Heart right ventricle (tissue), 16 donors: Measurements from ENCODE around the gene NACC1. TPM values are rescaled to one million over a fixed set of nuclear protein-coding genes. Genes with fewer than 3 reads are reported as not detected.
"Not testable (repeated sequence)": the region's sequence is repeated elsewhere in the genome, so short reads cannot be mapped to it uniquely, and the experiment has no call there.

Experiments used
- ATAC-seq, 8 donors: fragments of 200-7000 bp; cut with Tn5 transposase; one replicate each; pipeline ENCODE4 v1.9.1; 2020; ENCODE audit warnings: mild to moderate bottlenecking in 8 of 8, moderate library complexity in 8 of 8, moderate number of reproducible peaks in 1 of 8
- DNase-seq, 2 donors: peaks; one replicate each; pipeline ENCODE4 v3.0.0-alpha.2; 2020
- H3K27ac ChIP-seq, 10 donors: fragments of 200-600 bp; sonication (generic) in 2 of 10; one replicate each; pipeline versions ENCODE4 v1.5.0 to v1.8.0; 2020 to 2022; ENCODE audit warnings: mild to moderate bottlenecking in 3 of 10
- H3K27me3 ChIP-seq, 7 donors: fragments of 200-600 bp; one replicate each; pipeline ENCODE4 v1.8.0; 2021 to 2022; ENCODE audit warnings: mild to moderate bottlenecking in 2 of 7
- H3K36me3 ChIP-seq, 9 donors: fragments of 200-600 bp; sonication (generic) in 1 of 9; one replicate each; pipeline versions ENCODE4 v1.5.0 to v1.8.0; 2020 to 2022; ENCODE audit warnings: mild to moderate bottlenecking in 2 of 9
- H3K4me1 ChIP-seq, 9 donors: fragments of 200-600 bp; sonication (generic) in 1 of 9; one replicate each; pipeline versions ENCODE4 v1.5.0 to v1.8.0; 2020 to 2022; ENCODE audit warnings: mild to moderate bottlenecking in 4 of 9
- H3K4me3 ChIP-seq, 10 donors: fragments of 200-600 bp; sonication (generic) in 2 of 10; one replicate each; pipeline versions ENCODE4 v1.5.0 to v1.8.0; 2020 to 2022; ENCODE audit warnings: mild to moderate bottlenecking in 7 of 10, moderate library complexity in 2 of 10
- H3K9me3 ChIP-seq, 11 donors: fragments of 200-600 bp in 10 of 11; sonication (generic) in 2 of 11; one replicate each; pipeline versions ENCODE4 v1.5.0 to v1.8.0; 2013 to 2022; ENCODE audit warnings: mild to moderate bottlenecking in 2 of 11, control low read depth in 1 of 11, moderate library complexity in 1 of 11
- WGBS, 2 donors: extraction: QIAGEN DNeasy Blood & Tissue Kit; methylation state at CpG; one replicate each; pipeline ENCODE4 v1.1.7; 2013; ENCODE audit warnings: inconsistent platforms in 1 of 2; 5-methylcytosine and 5-hydroxymethylcytosine counted together
- intact Hi-C, 10 donors: fragments of 100-400 bp; cut with DNase I; formaldehyde crosslinking; loops; one replicate each; pipeline versions ENCODE4 v1.11.1 to v1.14.2; 2022
- polyA plus RNA-seq, 2 donors: library from polyadenylated mRNA; stranded (reverse); fragments of 200-250 nt; gene quantifications; one replicate each; pipeline ENCODE4 v1.2.3, GENCODE V29; 2013
- total RNA-seq, 10 donors: library from RNA; stranded (reverse); fragmentation: NEBNext Ultra II Directional in 3 of 10; extraction: Animal tissue kit (Norgen Biotek cat#: 25700) in 3 of 10; gene quantifications; one replicate each; pipeline versions ENCODE4 v1.2.1 to v1.2.4, GENCODE V29; 2021 to 2023
- TF ChIP-seq, protein P1 (sequence below), 9 donors: fragments of 200-600 bp; sonication (generic) in 2 of 9; IDR thresholded peaks; one replicate each; pipeline versions ENCODE4 v1.5.0 to v1.8.0; 2021 to 2022; ENCODE audit warnings: antibody characterized with exemption in 9 of 9, mild to moderate bottlenecking in 5 of 9, moderate library complexity in 1 of 9
- donor health status: Arrhythmogenic right ventricular cardiomyopathy.
- donor health status: ischemic (EF 13 %, LVEDD 7.1; RV severe dilation, severe dysfunction).
- donor health status: healthy with polysubstance abuse.
- donor health status: DM: no; HTN: yes; CAD: no.
- donor health status: DM: no; HTN: no; CAD: no.
- donor health status: ischemic (EF 25% LVEDD 6.9; RV normal size, moderate dysfunction).
- donor health status: ischemic (EF 25% LVEDD 5.7; RV mildly dilated, moderate dysfunction).
- donor health status: healthy.
- donor health status: DM: yes; HTN: yes; CAD: no.
- donor health status: Ischemic cardiomyopathy.
- donor health status: ischemic (EF 35%, LVEDD 5.7; RV mildly dilated, moderate dysfunction).
- donor health status: nonischemic (EF 11% LVEDD 7.7; RV severe dilation, severe dysfunction).
- donor health status: DM: yes; HTN: yes; CAD: no.
- donor health status: PGD.
- donor health status: ischemic (EF 29% LVEDD 5.4; RV normal size, mild dysfunction).
- donor health status: nonischemic (EF 23%, LVEDD 6.1; RV moderate dilation, normal function).

NACC1 gene
- total and polyA plus RNA-seq, 12 donors = 23.9 to 58.0 (median 33.0) TPM

- TF ChIP-seq, protein P1, sequence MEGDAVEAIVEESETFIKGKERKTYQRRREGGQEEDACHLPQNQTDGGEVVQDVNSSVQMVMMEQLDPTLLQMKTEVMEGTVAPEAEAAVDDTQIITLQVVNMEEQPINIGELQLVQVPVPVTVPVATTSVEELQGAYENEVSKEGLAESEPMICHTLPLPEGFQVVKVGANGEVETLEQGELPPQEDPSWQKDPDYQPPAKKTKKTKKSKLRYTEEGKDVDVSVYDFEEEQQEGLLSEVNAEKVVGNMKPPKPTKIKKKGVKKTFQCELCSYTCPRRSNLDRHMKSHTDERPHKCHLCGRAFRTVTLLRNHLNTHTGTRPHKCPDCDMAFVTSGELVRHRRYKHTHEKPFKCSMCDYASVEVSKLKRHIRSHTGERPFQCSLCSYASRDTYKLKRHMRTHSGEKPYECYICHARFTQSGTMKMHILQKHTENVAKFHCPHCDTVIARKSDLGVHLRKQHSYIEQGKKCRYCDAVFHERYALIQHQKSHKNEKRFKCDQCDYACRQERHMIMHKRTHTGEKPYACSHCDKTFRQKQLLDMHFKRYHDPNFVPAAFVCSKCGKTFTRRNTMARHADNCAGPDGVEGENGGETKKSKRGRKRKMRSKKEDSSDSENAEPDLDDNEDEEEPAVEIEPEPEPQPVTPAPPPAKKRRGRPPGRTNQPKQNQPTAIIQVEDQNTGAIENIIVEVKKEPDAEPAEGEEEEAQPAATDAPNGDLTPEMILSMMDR (IDR thresholded peaks at IDR 0.05) = no peak
- Histone ChIP-seq H3K27me3 (no peaks in the 10 kb centered on the region), H3K9me3 (no peaks in the 10 kb centered on the region), H3K36me3 (peaks cover 5 to 44% (median 11%) of the 10 kb centered on the region in 9 donors), H3K4me1 (peaks cover 0 to 37% (median 15%) of the 10 kb centered on the region in 9 donors), H3K27ac (peak overlapping the region in 1 of 10 donors; percentile 100), H3K4me3 (no peak overlapping the region)
- WGBS, 2 donors = 69 to 77% methylated on average over 16 of the region's 16 CpGs
- ATAC-seq = no peak
- intact Hi-C loops = no loop called here
- DNase-seq = no peak
Measured at GRCh38 chr19:13146763-13147563, 28.9 kb downstream of the NACC1 start.

- peaks cover 0 to 26% (median 17%) of the 10 kb centered on the region in 9 donors for H3K4me1 ChIP-seq
- DNase-seq, H3K27me3 ChIP-seq, ATAC-seq, H3K9me3 ChIP-seq, intact Hi-C loops: not testable (repeated sequence)
- H3K27ac ChIP-seq = peak overlapping the region in 9 of 10 donors; percentile 91 to 100 (median 98)
- 41 to 50% methylated on average over 17 of the region's 17 CpGs for WGBS, 2 donors
- peak overlapping the region; percentile 64 to 100 (median 92) for H3K4me3 ChIP-seq
- peaks cover 3 to 32% (median 12%) of the 10 kb centered on the region in 9 donors for H3K36me3 ChIP-seq
Measured at GRCh38 chr19:13149173-13149627, 31.1 kb downstream of the NACC1 start.

DNA sequence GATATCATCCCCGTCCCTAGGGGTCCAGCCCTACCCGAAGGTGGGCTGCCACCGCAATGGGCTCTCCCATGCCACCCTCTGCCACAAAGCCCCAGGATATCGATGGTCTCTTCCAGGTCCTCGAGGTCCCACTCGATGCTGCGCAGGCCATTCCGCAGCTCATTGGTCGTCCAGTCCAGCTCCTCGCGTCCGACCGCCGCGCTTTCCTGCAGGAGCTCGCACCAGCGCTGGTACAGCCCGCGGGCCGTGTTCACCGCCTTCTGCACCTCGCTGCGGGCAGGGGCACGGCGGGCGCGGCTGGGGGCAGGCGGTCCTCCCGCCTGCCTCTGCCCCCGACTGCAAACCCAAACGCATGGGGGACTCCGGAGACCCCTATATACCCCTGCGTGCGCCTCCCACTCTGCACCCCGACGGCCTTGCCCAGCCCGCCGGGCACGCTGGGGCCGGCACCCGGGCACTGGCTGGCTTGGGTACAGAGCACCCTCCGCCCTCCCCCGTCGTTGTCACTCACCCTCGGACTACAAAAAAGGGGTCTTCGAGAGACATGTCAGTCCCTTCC is 31.6 kb downstream of the NACC1 start:
- TF ChIP-seq, protein P1 (IDR thresholded peaks at IDR 0.05) = no peak
- Histone ChIP-seq H3K36me3 (peaks cover 0 to 29% (median 6%) of the 10 kb centered on the region in 9 donors), H3K27ac (peak overlapping the region; percentile 91 to 100 (median 98)), H3K4me1 (peaks cover 0 to 26% (median 17%) of the 10 kb centered on the region in 9 donors), H3K4me3 (peak overlapping the region; percentile 64 to 100 (median 92)), H3K9me3 (no peaks in the 10 kb centered on the region), H3K27me3 (no peaks in the 10 kb centered on the region)
- ATAC-seq (peak in 3 of 8 donors; percentile 0 to 6 (median 2)), DNase-seq (peak in 1 of 2 donors; percentile 58)
- intact Hi-C loops = loop anchor here in 7 of 10 donors (1.0 to 10.0 kb wide), 13 partner anchors 32 to 698 kb away; partner anchors contain the start of genes LYL1 (in 6 of the 7), TRMT1 (in 4 of the 7), JUNB (in 2 of the 7) and NACC1 (in 2 of the 7)
- 1% methylated on average over 45 to 46 of the region's 46 CpGs for WGBS, 2 donors

GRCh38 chr19:13150187-13150930 is 32.3 kb downstream of the NACC1 start, which contains the start of the genes IER2 and STX10:
TSS of gene IER2 (plus strand) at chr19:13150411. CDS start at chr19:13153187, 2,776 bp downstream.
TSS of gene STX10 (minus strand) at chr19:13150375. CDS start at chr19:13150173, 202 bp downstream.
- 0% methylated on average over 51 of the region's 51 CpGs for WGBS, 2 donors
- TF ChIP-seq, protein P1 (IDR thresholded peaks at IDR 0.05) = peak; percentile 31 to 80 (median 67)
- Histone ChIP-seq H3K27me3 (no peaks in the 10 kb centered on the region), H3K27ac (peak within 1 kb of the TSS; percentile 91 to 100 (median 98)), H3K4me3 (peak within 1 kb of the TSS; percentile 64 to 100 (median 92)), H3K36me3 (peaks cover 0 to 23% (median 2%) of the 10 kb centered on the region in 9 donors), H3K9me3 (no peaks in the 10 kb centered on the region), H3K4me1 (peaks cover 0 to 33% (median 24%) of the 10 kb centered on the region in 9 donors)
- intact Hi-C loops = loop anchor here in 7 of 10 donors (1.0 to 10.0 kb wide), 13 partner anchors 33 to 697 kb away; partner anchors contain the start of genes LYL1 (in 6 of the 7), TRMT1 (in 4 of the 7), JUNB (in 2 of the 7) and NACC1 (in 2 of the 7)
- DNase-seq (peak; percentile 94 to 98), ATAC-seq (peak; percentile 63 to 82 (median 78))
